SK-N-SH (cell line): ENCODE results near the gene SMIM24. TPM values are rescaled to one million over a fixed set of nuclear protein-coding genes. Genes with fewer than 3 reads are reported as not detected.

Experiments
- CTCF ChIA-PET: fragments of 300-600, 350-600 bp; formaldehyde crosslinking; extraction: SDS; loops from one replicate; lab custom pipeline; 2021; lab: Yijun Ruan, JAX
- POLR2A ChIA-PET: fragments of 350-600 bp; sonication (Branson Sonifier 250); formaldehyde crosslinking; extraction: SDS; loops from one replicate; lab custom pipeline; 2020; ENCODE audit warnings: antibody characterized with exemption, inconsistent platforms; lab: Yijun Ruan, JAX
- DNase-seq: peaks from one replicate; pipeline ENCODE4 v3.0.0; 2012
- H2AFZ ChIP-seq: fragments of 200-600 bp; sonication (generic); 2 replicates; pipeline ENCODE4 v1.8.1; 2016; ENCODE audit warnings: antibody characterized with exemption, mild to moderate bottlenecking, low read depth
- H3F3A ChIP-seq: fragments of 200-600 bp; sonication (generic); replicated peaks from 2 replicates; pipeline ENCODE3; 2016; ENCODE audit warnings: antibody characterized with exemption, mild to moderate bottlenecking; ENCODE audit not compliant: insufficient read depth
- H3K27ac ChIP-seq, 2 experiments: fragments of 200-500 bp in 1 of 2; fragments of 200-600 bp in 1 of 2; sonication (Bioruptor generic) in 1 of 2; sonication (generic), shearing (Covaris generic) in 1 of 2; 2 replicates each; pipeline versions ENCODE4 v1.5.1 to v1.6.1; 2014 to 2016; ENCODE audit warnings: low read depth in 2 of 2, inconsistent platforms in 1 of 2, low read length in 1 of 2, mild to moderate bottlenecking in 1 of 2, mixed read lengths in 1 of 2
- H3K27me3 ChIP-seq: fragments of 200-600 bp; sonication (generic), shearing (Covaris generic); 2 replicates; pipeline ENCODE4 v1.6.1; 2016; ENCODE audit warnings: mixed run types; ENCODE audit not compliant: insufficient read depth
- H3K36me3 ChIP-seq, 2 experiments: fragments of 200-500 bp in 1 of 2; fragments of 200-600 bp in 1 of 2; sonication (Bioruptor generic) in 1 of 2; sonication (generic) in 1 of 2; replicated peaks in 1 of 2; 2 replicates each; pipeline versions ENCODE3 to v1.5.1; 2014 to 2016; ENCODE audit warnings: low read length in 1 of 2, mild to moderate bottlenecking in 1 of 2; ENCODE audit not compliant: insufficient read depth in 2 of 2, control insufficient read depth in 1 of 2
- H3K4me1 ChIP-seq, 2 experiments: fragments of 200-500 bp in 1 of 2; fragments of 200-600 bp in 1 of 2; sonication (Bioruptor generic) in 1 of 2; sonication (generic), shearing (Covaris generic) in 1 of 2; 2 replicates each; pipeline versions ENCODE4 v1.5.1 to v1.6.1; 2014 to 2016; ENCODE audit warnings: low read depth in 1 of 2, low read length in 1 of 2, mixed run types in 1 of 2; ENCODE audit not compliant: insufficient read depth in 2 of 2, control insufficient read depth in 1 of 2
- H3K4me2 ChIP-seq: fragments of 200-600 bp; sonication (generic), shearing (Covaris generic); 2 replicates; pipeline ENCODE4 v1.6.1; 2017; ENCODE audit warnings: mixed run types
- H3K4me3 ChIP-seq, 2 experiments: fragments of 200-500 bp in 1 of 2; fragments of 200-600 bp in 1 of 2; sonication (Bioruptor generic) in 1 of 2; sonication (generic), shearing (Covaris generic) in 1 of 2; 2 replicates each; pipeline versions ENCODE4 v1.5.1 to v1.8.1; 2014 to 2016; ENCODE audit warnings: low read depth in 2 of 2, inconsistent platforms in 1 of 2, low read length in 1 of 2, mild to moderate bottlenecking in 1 of 2, mixed read lengths in 1 of 2, moderate library complexity in 1 of 2
- H3K79me2 ChIP-seq: fragments of 200-600 bp; sonication (generic); 2 replicates; pipeline ENCODE4 v1.8.1; 2017; ENCODE audit warnings: mild to moderate bottlenecking; ENCODE audit not compliant: insufficient read depth
- H3K9ac ChIP-seq: fragments of 200-600 bp; sonication (generic); 2 replicates; pipeline ENCODE4 v1.6.1; 2017; ENCODE audit warnings: mixed run types
- H3K9me2 ChIP-seq: fragments of 200-600 bp; sonication (generic); 2 replicates; pipeline ENCODE4 v1.6.1; 2017; ENCODE audit warnings: mixed run types
- H3K9me3 ChIP-seq: fragments of 200-600 bp; sonication (generic); 2 replicates; pipeline ENCODE4 v1.6.1; 2017; ENCODE audit warnings: mixed run types, mild to moderate bottlenecking, moderate library complexity
- H4K20me1 ChIP-seq: fragments of 200-600 bp; sonication (generic); 2 replicates; pipeline ENCODE4 v1.6.1; 2017; ENCODE audit warnings: mild to moderate bottlenecking, mixed run types; ENCODE audit not compliant: insufficient read depth
- CHD2 ChIP-seq: fragments of 150-350 bp; IDR thresholded peaks from 2 replicates; pipeline ENCODE4 v1.6.1; 2018; ENCODE audit warnings: low read length; ENCODE audit not compliant: partially characterized antibody
- EP300 ChIP-seq, 2 experiments: IDR thresholded peaks; 2 replicates each; pipeline versions ENCODE4 v1.4.0 to v1.6.1; 2012; ENCODE audit warnings: borderline replicate concordance in 1 of 2, low read depth in 1 of 2, low read length in 1 of 2
- EZH2phosphoT487 ChIP-seq: fragments of 200-600 bp; sonication (generic); IDR thresholded peaks from 2 replicates; pipeline ENCODE4 v1.6.1; 2017; ENCODE audit warnings: low read depth, mixed run types, mild to moderate bottlenecking, antibody characterized with exemption, moderate library complexity, borderline replicate concordance
- FOXJ3 ChIP-seq: sonication (generic); formaldehyde crosslinking; IDR thresholded peaks from 2 replicates; pipeline ENCODE4 v1.5.1; 2020; ENCODE audit warnings: mild to moderate bottlenecking, missing genetic modification reagents
- JUND ChIP-seq: IDR thresholded peaks from 2 replicates; pipeline ENCODE4 v1.4.0; 2012
- NFIC ChIP-seq: IDR thresholded peaks from 2 replicates; pipeline ENCODE4 v1.4.0; 2012; ENCODE audit warnings: borderline replicate concordance
- RFX5 ChIP-seq: IDR thresholded peaks from 2 replicates; pipeline ENCODE4 v1.6.1; 2012; ENCODE audit warnings: mild to moderate bottlenecking, improper control_type of control experiment, low read length
- RXRA ChIP-seq: IDR thresholded peaks from 2 replicates; pipeline ENCODE4 v1.4.0; 2012; ENCODE audit warnings: low read depth, mild to moderate bottlenecking, borderline replicate concordance
- SMC3 ChIP-seq: IDR thresholded peaks from 2 replicates; pipeline ENCODE4 v1.6.1; 2012; ENCODE audit warnings: low read depth, low read length, improper control_type of control experiment
- TEAD4 ChIP-seq: IDR thresholded peaks from 2 replicates; pipeline ENCODE4 v1.4.0; 2012; ENCODE audit warnings: mild to moderate bottlenecking, borderline replicate concordance; ENCODE audit not compliant: insufficient read depth
- YY1 ChIP-seq: IDR thresholded peaks from 2 replicates; pipeline ENCODE4 v1.4.0; 2012; ENCODE audit warnings: low read depth, mild to moderate bottlenecking
- ZBTB33 ChIP-seq: IDR thresholded peaks from 2 replicates; pipeline ENCODE4 v1.4.0; 2012; ENCODE audit warnings: low read depth, borderline replicate concordance
- WGBS: methylation state at CpG from one replicate; pipeline ENCODE4 v1.1.6; 2017; ENCODE audit warnings: low lambda C conversion rate; 5-methylcytosine and 5-hydroxymethylcytosine counted together
- polyA plus RNA-seq, 3 experiments: library from polyadenylated mRNA; depleted of rRNA; stranded (reverse); fragments of >200 nt; gene quantifications; 2 replicates each; pipeline ENCODE4 v1.2.3, GENCODE V29; 2012
- TF ChIP-seq, protein P1 (sequence below): fragments of 150-350 bp; IDR thresholded peaks from 2 replicates; pipeline ENCODE4 v1.6.1; 2016; ENCODE audit warnings: mild to moderate bottlenecking, low read depth, low read length
- TF ChIP-seq, protein P2 (sequence below): fragments of 150-350 bp; IDR thresholded peaks from 2 replicates; pipeline ENCODE4 v1.6.1; 2017; ENCODE audit warnings: antibody characterized with exemption, low read length, low read depth, borderline replicate concordance
- TF ChIP-seq, protein P3 (sequence below): IDR thresholded peaks from 2 replicates; pipeline ENCODE4 v1.4.0; 2012; ENCODE audit warnings: low read depth, borderline replicate concordance

SMIM24 gene
- polyA plus RNA-seq, 1 of the 3 experiments (the other 2 are of a cell fraction) = 0.12 TPM

- Histone ChIP-seq H3K9me2 (no peaks in the 10 kb centered on the region), H3K9ac (peak overlapping the region; percentile 87), H3K27me3 (no peaks in the 10 kb centered on the region), H3K79me2 (peaks cover 64% of the 10 kb centered on the region), H3K4me3 (peak overlapping the region; percentile 69 to 71), H3K27ac (peak overlapping the region in 1 of 2 experiments; percentile 16; a peak in 2 of 4 replicates), H3K4me2 (peak overlapping the region; percentile 93), H3K36me3 (peaks cover 0 to 7% of the 10 kb centered on the region in 2 experiments), H4K20me1 (peaks cover 49% of the 10 kb centered on the region), H3K4me1 (peaks cover 11% of the 10 kb centered on the region in 2 experiments; a peak in 2 of 4 replicates), H3K9me3 (no peaks in the 10 kb centered on the region), H3F3A (peaks cover 16% of the 10 kb centered on the region), H2AFZ (no peak overlapping the region)
- DNase-seq = peak; percentile 55
- POLR2A ChIA-PET = interaction anchor here (1.4 kb wide), 1 partner anchor 12 kb away, joined by 3 read pairs; no protein-coding TSS in a partner anchor
- no peak for TF ChIP-seq ZBTB33
- no peak for TF ChIP-seq RXRA
- TF ChIP-seq, protein P1, sequence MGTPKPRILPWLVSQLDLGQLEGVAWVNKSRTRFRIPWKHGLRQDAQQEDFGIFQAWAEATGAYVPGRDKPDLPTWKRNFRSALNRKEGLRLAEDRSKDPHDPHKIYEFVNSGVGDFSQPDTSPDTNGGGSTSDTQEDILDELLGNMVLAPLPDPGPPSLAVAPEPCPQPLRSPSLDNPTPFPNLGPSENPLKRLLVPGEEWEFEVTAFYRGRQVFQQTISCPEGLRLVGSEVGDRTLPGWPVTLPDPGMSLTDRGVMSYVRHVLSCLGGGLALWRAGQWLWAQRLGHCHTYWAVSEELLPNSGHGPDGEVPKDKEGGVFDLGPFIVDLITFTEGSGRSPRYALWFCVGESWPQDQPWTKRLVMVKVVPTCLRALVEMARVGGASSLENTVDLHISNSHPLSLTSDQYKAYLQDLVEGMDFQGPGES = no peak
- no peak for TF ChIP-seq CHD2
- TF ChIP-seq, protein P2, sequence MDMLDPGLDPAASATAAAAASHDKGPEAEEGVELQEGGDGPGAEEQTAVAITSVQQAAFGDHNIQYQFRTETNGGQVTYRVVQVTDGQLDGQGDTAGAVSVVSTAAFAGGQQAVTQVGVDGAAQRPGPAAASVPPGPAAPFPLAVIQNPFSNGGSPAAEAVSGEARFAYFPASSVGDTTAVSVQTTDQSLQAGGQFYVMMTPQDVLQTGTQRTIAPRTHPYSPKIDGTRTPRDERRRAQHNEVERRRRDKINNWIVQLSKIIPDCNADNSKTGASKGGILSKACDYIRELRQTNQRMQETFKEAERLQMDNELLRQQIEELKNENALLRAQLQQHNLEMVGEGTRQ = no peak
- TF ChIP-seq EP300 (IDR thresholded peaks at IDR 0.05; ENCODE audit: borderline replicate concordance in 1 of 2, low read depth in 1 of 2, low read length in 1 of 2) = no peak
- TF ChIP-seq JUND = no peak
- TF ChIP-seq NFIC = no peak
- TF ChIP-seq TEAD4 = no peak
- TF ChIP-seq RFX5 = no peak
- TF ChIP-seq EZH2phosphoT487 = no peak
- TF ChIP-seq YY1 = no peak
- TF ChIP-seq SMC3 = no peak
- TF ChIP-seq, protein P3, sequence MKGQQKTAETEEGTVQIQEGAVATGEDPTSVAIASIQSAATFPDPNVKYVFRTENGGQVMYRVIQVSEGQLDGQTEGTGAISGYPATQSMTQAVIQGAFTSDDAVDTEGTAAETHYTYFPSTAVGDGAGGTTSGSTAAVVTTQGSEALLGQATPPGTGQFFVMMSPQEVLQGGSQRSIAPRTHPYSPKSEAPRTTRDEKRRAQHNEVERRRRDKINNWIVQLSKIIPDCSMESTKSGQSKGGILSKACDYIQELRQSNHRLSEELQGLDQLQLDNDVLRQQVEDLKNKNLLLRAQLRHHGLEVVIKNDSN = no peak
- TF ChIP-seq FOXJ3 (CRISPR knock-in tag) = no peak
- CTCF ChIA-PET = interaction anchor here (1.7 kb wide), 1 partner anchor 32 kb away, joined by 3 read pairs; the partner anchor contains the start of gene TEKTIP1
- WGBS = 25% methylated on average over 13 of the region's 31 CpGs
Measured at GRCh38 chr19:3507371-3508120, 27.2 kb upstream of the SMIM24 start.
